Keratinocyte (primary cell): ENCODE data around the gene TSKU. TPM values are rescaled to one million over a fixed set of nuclear protein-coding genes. Genes with fewer than 3 reads are reported as not detected.

ENCODE experiments used
- DNase-seq: peaks from one replicate; pipeline ENCODE4 v3.0.0-alpha.2; 2011; ENCODE audit warnings: low read depth, missing footprints, low spot score
- FAIRE-seq: peaks from 2 replicates; lab custom pipeline; 2011; peaks lifted over from hg19 to GRCh38; lab: Jason Lieb, UNC
- H2AFZ ChIP-seq: 2 replicates; pipeline ENCODE4 v1.6.0; 2012; ENCODE audit warnings: low read length, control low read depth, inconsistent platforms; ENCODE audit not compliant: control insufficient read depth
- H3K27ac ChIP-seq: 2 replicates; pipeline ENCODE4 v1.5.1; 2011; ENCODE audit warnings: low read length; ENCODE audit not compliant: control insufficient read depth, insufficient read depth
- H3K27me3 ChIP-seq: 3 replicates; pipeline ENCODE4 v1.6.0; 2011; ENCODE audit warnings: low read length; ENCODE audit not compliant: control insufficient read depth, insufficient read depth; ENCODE audit errors: extremely low read depth
- H3K36me3 ChIP-seq, 2 experiments: 2 replicates in 1 of 2; 3 replicates in 1 of 2; pipeline ENCODE4 v1.5.1; 2011; ENCODE audit warnings: low read length in 2 of 2, mild to moderate bottlenecking in 1 of 2; ENCODE audit not compliant: control insufficient read depth in 2 of 2, insufficient read depth in 2 of 2; ENCODE audit errors: extremely low read depth in 1 of 2
- H3K4me1 ChIP-seq: 3 replicates; pipeline ENCODE4 v1.5.1; 2011; ENCODE audit warnings: low read length; ENCODE audit not compliant: control insufficient read depth, insufficient read depth; ENCODE audit errors: extremely low read depth
- H3K4me2 ChIP-seq: 3 replicates; pipeline ENCODE4 v1.6.0; 2011; ENCODE audit warnings: low read depth, low read length; ENCODE audit not compliant: control insufficient read depth, insufficient read depth; ENCODE audit errors: extremely low read depth
- H3K4me3 ChIP-seq, 3 experiments: fragments of 200-600 bp in 1 of 3; sonication (generic) in 1 of 3; 2 replicates in 2 of 3; 3 replicates in 1 of 3; pipeline ENCODE4 v1.5.1; 2011 to 2016; ENCODE audit warnings: low read length in 3 of 3, mild to moderate bottlenecking in 3 of 3, control low read depth in 2 of 3, inconsistent platforms in 1 of 3, low read depth in 1 of 3, mixed read lengths in 1 of 3, mixed run types in 1 of 3, moderate library complexity in 1 of 3; ENCODE audit not compliant: control insufficient read depth in 2 of 3, insufficient read depth in 2 of 3; ENCODE audit errors: extremely low read depth in 1 of 3
- H3K79me2 ChIP-seq: 2 replicates; pipeline ENCODE4 v1.6.0; 2012; ENCODE audit warnings: low read length; ENCODE audit not compliant: control insufficient read depth, insufficient read depth
- H3K9ac ChIP-seq: 3 replicates; pipeline ENCODE4 v1.6.0; 2011; ENCODE audit warnings: low read length; ENCODE audit not compliant: control insufficient read depth, insufficient read depth; ENCODE audit errors: extremely low read depth
- H3K9me1 ChIP-seq: 3 replicates; pipeline ENCODE4 v1.6.0; 2011; ENCODE audit warnings: low read length; ENCODE audit not compliant: control insufficient read depth, insufficient read depth; ENCODE audit errors: extremely low read depth
- H3K9me3 ChIP-seq: 2 replicates; pipeline ENCODE4 v1.5.1; 2012; ENCODE audit warnings: low read depth, low read length; ENCODE audit not compliant: control insufficient read depth
- H4K20me1 ChIP-seq: 3 replicates; pipeline ENCODE4 v1.6.0; 2011; ENCODE audit warnings: low read length; ENCODE audit not compliant: control insufficient read depth, insufficient read depth; ENCODE audit errors: extremely low read depth
- CTCF ChIP-seq, 3 experiments: IDR thresholded peaks in 1 of 3; conservative IDR thresholded peaks in 1 of 3; optimal IDR thresholded peaks in 1 of 3; 2 replicates in 2 of 3; 3 replicates in 1 of 3; pipeline versions ENCODE3 to v1.5.1; 2011; ENCODE audit warnings: low read length in 3 of 3, mild to moderate bottlenecking in 3 of 3, moderate library complexity in 2 of 3, control low read depth in 1 of 3, inconsistent platforms in 1 of 3; ENCODE audit not compliant: insufficient read depth in 2 of 3; ENCODE audit errors: extremely low read depth in 1 of 3
- EZH2 ChIP-seq: IDR thresholded peaks from one replicate; pipeline ENCODE4 v1.6.1; 2012; ENCODE audit warnings: inconsistent platforms, mild to moderate bottlenecking, low read length, moderate library complexity
- dilution Hi-C: fragments of 300-500 bp; cut with MboI; formaldehyde crosslinking; loops from one replicate; pipeline ENCODE4 v1.7.0; 2020; ENCODE audit warnings: low sequenced_read_pairs; ENCODE audit not compliant: extremely low pct_ligation_motif_present
- polyA plus RNA-seq, 5 experiments: library from polyadenylated mRNA; depleted of rRNA in 3 of 5; stranded (reverse) in 3 of 5; stranded (forward) in 1 of 5; unstranded in 1 of 5; fragments of >200 nt; gene quantifications; 1 replicate in 1 of 5; 2 replicates in 3 of 5; 3 replicates in 1 of 5; pipeline versions ENCODE4 v1.2.1 to v1.2.3, GENCODE V29; 2011 to 2012; ENCODE audit warnings: missing spikeins in 2 of 5, low read depth in 1 of 5, low replicate concordance in 1 of 5

TSKU gene
- polyA plus RNA-seq, 1 donor (not counting 4 experiments of a cell fraction or from before 2014, with no cell fraction given), result 22.8 TPM

- dilution Hi-C loops, result no loop called here
- Histone ChIP-seq H3K36me3 (no peaks in the 10 kb centered on the region), H3K9me1 (no peaks in the 10 kb centered on the region), H3K27ac (no peak overlapping the region), H3K9ac (no peak overlapping the region), H3K27me3 (no peaks in the 10 kb centered on the region), H3K79me2 (no peaks in the 10 kb centered on the region), H3K4me2 (no peak overlapping the region), H2AFZ (no peak overlapping the region), H3K9me3 (no peaks in the 10 kb centered on the region), H4K20me1 (no peaks in the 10 kb centered on the region), H3K4me3 (no peak overlapping the region), H3K4me1 (peaks cover 16% of the 10 kb centered on the region)
- FAIRE-seq (no peak), DNase-seq (no peak)
- TF ChIP-seq EZH2 (no peak), CTCF (optimal IDR thresholded peaks at IDR 0.05 in 1 of 3, IDR thresholded peaks at IDR 0.05 in 1 of 3, conservative IDR thresholded peaks at IDR 0.05 in 1 of 3; ENCODE audit: extremely low read depth in 1 of 3, insufficient read depth in 2 of 3, low read length in 3 of 3) (no peak)
These were observed 48.6 kb downstream of the TSKU start for GRCh38 chr11:76831686-76832310.

GRCh38 chr11:76832361-76832760 is 49.2 kb downstream of the TSKU start:
- no peak for FAIRE-seq
- dilution Hi-C loops, result no loop called here
- no peak for TF ChIP-seq CTCF (optimal IDR thresholded peaks at IDR 0.05 in 1 of 3, IDR thresholded peaks at IDR 0.05 in 1 of 3, conservative IDR thresholded peaks at IDR 0.05 in 1 of 3; ENCODE audit: extremely low read depth in 1 of 3, insufficient read depth in 2 of 3, low read length in 3 of 3)
- TF ChIP-seq EZH2, result no peak

More at GRCh38 chr11:76832361-76832760, 49.2 kb downstream of the TSKU start:
- Histone ChIP-seq H3K79me2 (no peaks in the 10 kb centered on the region), H2AFZ (no peak overlapping the region), H3K9me3 (no peaks in the 10 kb centered on the region), H3K36me3 (no peaks in the 10 kb centered on the region), H3K9ac (no peak overlapping the region), H3K4me1 (peaks cover 16% of the 10 kb centered on the region), H3K4me3 (no peak overlapping the region), H3K27me3 (no peaks in the 10 kb centered on the region), H3K27ac (no peak overlapping the region), H4K20me1 (no peaks in the 10 kb centered on the region), H3K4me2 (no peak overlapping the region), H3K9me1 (no peaks in the 10 kb centered on the region)
- no peak for DNase-seq
